ENCODE measurements around the gene LFNG.

GRCh38 chr7:2553831-2554581, 34.4 kb downstream of the LFNG start:
- no peak for TF ChIP-seq HMGXB4 (CRISPR knock-in tag; IDR thresholded peaks at IDR 0.05)
- no peak for TF ChIP-seq ETV1 (tag; conservative IDR thresholded peaks at IDR 0.05; ENCODE audit: low read depth)
- TF ChIP-seq ZZZ3 (IDR thresholded peaks at IDR 0.05): no peak
- TF ChIP-seq TAF1 (IDR thresholded peaks at IDR 0.05; ENCODE audit: control insufficient read depth, extremely low read depth, insufficient read depth, low read length, severe bottlenecking): no peak
- TF ChIP-seq JUN (IDR thresholded peaks at IDR 0.05; ENCODE audit: borderline replicate concordance, low read depth, low read length): no peak
- no peak for TF ChIP-seq JUN (CRISPR knock-in tag; IDR thresholded peaks at IDR 0.05; ENCODE audit: borderline replicate concordance)
- TF ChIP-seq ZSCAN29 (IDR thresholded peaks at IDR 0.05): no peak
- TF ChIP-seq CEBPB (tag; IDR thresholded peaks at IDR 0.05): no peak
- TF ChIP-seq HDAC3 (IDR thresholded peaks at IDR 0.05; ENCODE audit: borderline replicate concordance, partially characterized antibody): no peak
